ENCODE data around the gene ZBTB40. TPM values are rescaled to one million over a fixed set of nuclear protein-coding genes. Genes with fewer than 3 reads are reported as not detected.

ZBTB40 gene
- total and polyA plus RNA-seq, 8 donors = 2.1 to 39.3 (median 14.0) TPM

DNA sequence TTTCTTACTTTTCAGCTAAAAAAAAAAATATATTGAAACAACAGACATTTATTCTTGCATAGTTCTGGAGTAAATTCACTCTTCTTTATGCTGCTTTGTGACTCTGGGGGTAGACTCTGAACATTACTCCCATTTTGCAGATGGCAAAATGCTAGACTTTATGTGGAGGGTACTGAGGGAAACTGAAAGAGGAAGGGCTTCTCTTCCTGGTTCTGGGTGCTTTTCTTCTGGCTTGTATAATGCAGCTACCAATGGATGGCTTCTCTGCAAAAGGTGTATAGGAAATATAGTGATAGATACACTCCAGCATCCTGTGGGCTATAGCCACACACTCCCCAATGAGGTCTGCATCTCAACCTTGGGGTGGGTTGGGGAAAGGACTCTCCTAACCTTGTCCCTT lies 19.7 kb upstream of the ZBTB40 start:
- DNase-seq = no peak
- no peaks in the 10 kb centered on the region for H3K9me3 ChIP-seq
- H3K4me3 ChIP-seq = no peak overlapping the region
- H3K36me3 ChIP-seq = no peaks in the 10 kb centered on the region
- no peaks in the 10 kb centered on the region for H3K27me3 ChIP-seq
- H3K4me1 ChIP-seq = no peaks in the 10 kb centered on the region
- TF ChIP-seq, protein P1, sequence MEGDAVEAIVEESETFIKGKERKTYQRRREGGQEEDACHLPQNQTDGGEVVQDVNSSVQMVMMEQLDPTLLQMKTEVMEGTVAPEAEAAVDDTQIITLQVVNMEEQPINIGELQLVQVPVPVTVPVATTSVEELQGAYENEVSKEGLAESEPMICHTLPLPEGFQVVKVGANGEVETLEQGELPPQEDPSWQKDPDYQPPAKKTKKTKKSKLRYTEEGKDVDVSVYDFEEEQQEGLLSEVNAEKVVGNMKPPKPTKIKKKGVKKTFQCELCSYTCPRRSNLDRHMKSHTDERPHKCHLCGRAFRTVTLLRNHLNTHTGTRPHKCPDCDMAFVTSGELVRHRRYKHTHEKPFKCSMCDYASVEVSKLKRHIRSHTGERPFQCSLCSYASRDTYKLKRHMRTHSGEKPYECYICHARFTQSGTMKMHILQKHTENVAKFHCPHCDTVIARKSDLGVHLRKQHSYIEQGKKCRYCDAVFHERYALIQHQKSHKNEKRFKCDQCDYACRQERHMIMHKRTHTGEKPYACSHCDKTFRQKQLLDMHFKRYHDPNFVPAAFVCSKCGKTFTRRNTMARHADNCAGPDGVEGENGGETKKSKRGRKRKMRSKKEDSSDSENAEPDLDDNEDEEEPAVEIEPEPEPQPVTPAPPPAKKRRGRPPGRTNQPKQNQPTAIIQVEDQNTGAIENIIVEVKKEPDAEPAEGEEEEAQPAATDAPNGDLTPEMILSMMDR (IDR thresholded peaks at IDR 0.05) = no peak
- no peak for TF ChIP-seq POLR2AphosphoS5 (IDR thresholded peaks at IDR 0.05)
- no peak for TF ChIP-seq POLR2A (IDR thresholded peaks at IDR 0.05)
- no peak for TF ChIP-seq EP300 (IDR thresholded peaks at IDR 0.05)
- H3K27ac ChIP-seq = no peak overlapping the region
- intact Hi-C loops (cut with DNase I; ENCODE audit: low total_unique reads) = no loop called here

DNA sequence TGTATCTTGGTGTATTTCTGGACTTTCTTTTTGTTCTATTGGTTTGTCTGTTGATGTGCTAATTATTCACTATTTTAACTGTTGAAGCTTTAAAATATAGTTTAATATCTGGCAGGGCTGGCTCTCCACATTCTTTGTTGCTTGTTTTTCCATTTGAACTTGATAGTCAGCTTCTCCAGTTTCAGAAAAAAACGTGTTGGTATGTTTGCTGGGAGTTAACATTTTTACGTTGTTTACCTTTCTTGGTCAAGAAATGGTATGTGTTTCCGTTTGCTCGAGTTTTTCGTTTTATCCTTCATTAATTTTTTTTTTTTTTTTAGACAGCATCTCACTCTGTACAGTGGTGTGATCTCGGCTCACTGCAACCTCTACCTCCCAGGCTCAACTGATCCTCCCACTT lies 16.9 kb upstream of the ZBTB40 start:
- intact Hi-C loops (cut with DNase I; ENCODE audit: low total_unique reads) = no loop called here
- Histone ChIP-seq H3K36me3 (no peaks in the 10 kb centered on the region), H3K27ac (no peak overlapping the region), H3K4me1 (no peaks in the 10 kb centered on the region), H3K27me3 (no peaks in the 10 kb centered on the region), H3K4me3 (no peak overlapping the region), H3K9me3 (peaks cover 3 to 13% (median 4%) of the 10 kb centered on the region in 4 donors)
- no peak for DNase-seq
- WGBS, 5 donors = 20 to 51% (median 35%) methylated on average over 6 of the region's 6 CpGs
- TF ChIP-seq POLR2AphosphoS5 (IDR thresholded peaks at IDR 0.05) = no peak
- no peak for TF ChIP-seq POLR2A (IDR thresholded peaks at IDR 0.05)
- no peak for TF ChIP-seq EP300 (IDR thresholded peaks at IDR 0.05)
- TF ChIP-seq, protein P1 (IDR thresholded peaks at IDR 0.05) = no peak

DNA sequence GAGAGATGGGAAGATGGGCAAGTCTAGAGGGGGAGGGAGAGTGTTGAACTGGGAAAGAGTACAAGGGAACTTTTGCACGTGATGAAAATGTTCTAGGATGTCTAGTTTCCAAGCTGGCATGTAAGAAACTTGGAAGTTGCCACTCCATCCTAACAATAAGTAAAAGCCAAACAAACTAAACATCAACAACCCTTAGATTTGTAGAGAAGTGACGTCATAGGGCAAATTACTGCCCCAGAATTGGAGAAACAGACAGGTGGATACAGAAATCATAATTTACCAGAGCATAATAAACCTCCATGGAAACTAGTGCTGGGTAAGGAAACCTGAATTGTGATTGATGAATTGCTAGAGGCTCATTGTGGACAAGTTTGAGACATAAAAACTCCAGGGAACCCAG lies 14.7 kb upstream of the ZBTB40 start:
- H3K27ac ChIP-seq = no peak overlapping the region
- no peaks in the 10 kb centered on the region for H3K4me1 ChIP-seq
- 60 to 86% (median 79%) methylated on average over 2 of the region's 2 CpGs for WGBS, 5 donors
- peaks cover 5 to 27% (median 16%) of the 10 kb centered on the region in 4 donors for H3K9me3 ChIP-seq
- TF ChIP-seq POLR2A (IDR thresholded peaks at IDR 0.05) (no peak), EP300 (IDR thresholded peaks at IDR 0.05) (no peak), POLR2AphosphoS5 (IDR thresholded peaks at IDR 0.05) (no peak)
- TF ChIP-seq, protein P1 (IDR thresholded peaks at IDR 0.05) = no peak
- no peak overlapping the region for H3K4me3 ChIP-seq
- intact Hi-C loops (cut with DNase I; ENCODE audit: low total_unique reads) = no loop called here
- H3K27me3 ChIP-seq = no peaks in the 10 kb centered on the region
- H3K36me3 ChIP-seq = no peaks in the 10 kb centered on the region
- no peak for DNase-seq

DNA sequence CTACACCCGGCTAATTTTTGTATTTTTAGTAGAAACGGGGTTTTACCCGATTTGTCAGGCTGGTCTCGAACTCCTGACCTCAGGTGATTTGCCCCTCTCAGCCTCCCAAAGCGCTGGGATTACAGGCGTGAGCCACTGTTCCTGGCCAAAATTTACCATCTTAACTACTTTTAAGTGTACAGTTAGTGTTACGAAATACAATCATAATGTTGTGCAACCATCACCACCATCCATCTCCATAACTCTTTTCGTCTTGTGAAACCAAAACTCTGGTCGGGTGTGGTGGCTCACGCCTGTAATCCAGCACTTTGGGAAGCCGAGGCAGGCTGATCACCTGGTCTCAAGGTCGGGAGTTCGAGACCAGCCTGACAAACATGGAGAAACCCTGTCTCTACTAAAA lies 14.1 kb upstream of the ZBTB40 start:
- TF ChIP-seq, protein P1 (IDR thresholded peaks at IDR 0.05) = no peak
- no peak for TF ChIP-seq POLR2A (IDR thresholded peaks at IDR 0.05)
- no peak for TF ChIP-seq POLR2AphosphoS5 (IDR thresholded peaks at IDR 0.05)
- no peak for TF ChIP-seq EP300 (IDR thresholded peaks at IDR 0.05)
- intact Hi-C loops (cut with DNase I; ENCODE audit: low total_unique reads) = no loop called here

More for the DNA sequence above, 14.1 kb upstream of the ZBTB40 start:
- Histone ChIP-seq H3K4me1 (no peaks in the 10 kb centered on the region), H3K27me3 (no peaks in the 10 kb centered on the region), H3K27ac (no peak overlapping the region), H3K36me3 (no peaks in the 10 kb centered on the region), H3K4me3 (no peak overlapping the region), H3K9me3 (peaks cover 5 to 27% (median 16%) of the 10 kb centered on the region in 4 donors)
- DNase-seq = no peak
- WGBS, 5 donors = 84 to 94% (median 90%) methylated on average over 13 of the region's 13 CpGs
